Measurements from ENCODE around the gene TMEM139.
A peak's percentile ranks its signal among the peaks of the same experiment; 100 is the strongest.
"Not testable (repeated sequence)": the region's sequence is repeated elsewhere in the genome, so short reads cannot be mapped to it uniquely, and the experiment has no call there.

The TMEM139 gene

GRCh38 chr7:143287339-143287934, 2.7 kb downstream of the TMEM139 start:
- no peak for TF ChIP-seq CTCF (IDR thresholded peaks at IDR 0.05; ENCODE audit: low read depth, low read length, missing control alignments)
- H3K4me3 ChIP-seq (ENCODE audit: low read depth, low read length), result peak overlapping the region; percentile 14
- DNase-seq (ENCODE audit: low read depth), result no peak

GRCh38 chr7:143287935-143288826, 3.4 kb downstream of the TMEM139 start, which contains the start of gene CASP2:
TSS of gene CASP2 (plus strand) at chr7:143288351. CDS start at chr7:143288456, 105 bp downstream.
- peak within 1 kb of the TSS; percentile 87 for H3K4me3 ChIP-seq (ENCODE audit: low read depth, low read length)
- TF ChIP-seq CTCF (IDR thresholded peaks at IDR 0.05; ENCODE audit: low read depth, low read length, missing control alignments), result no peak
- DNase-seq (ENCODE audit: low read depth), result peak; percentile 89

GRCh38 chr7:143288836-143289235, 4.1 kb downstream of the TMEM139 start:
- no peak for DNase-seq (ENCODE audit: low read depth)
- no peak for TF ChIP-seq CTCF (IDR thresholded peaks at IDR 0.05; ENCODE audit: low read depth, low read length, missing control alignments)
- H3K4me3 ChIP-seq (ENCODE audit: low read depth, low read length), result peak overlapping the region; percentile 87

DNA sequence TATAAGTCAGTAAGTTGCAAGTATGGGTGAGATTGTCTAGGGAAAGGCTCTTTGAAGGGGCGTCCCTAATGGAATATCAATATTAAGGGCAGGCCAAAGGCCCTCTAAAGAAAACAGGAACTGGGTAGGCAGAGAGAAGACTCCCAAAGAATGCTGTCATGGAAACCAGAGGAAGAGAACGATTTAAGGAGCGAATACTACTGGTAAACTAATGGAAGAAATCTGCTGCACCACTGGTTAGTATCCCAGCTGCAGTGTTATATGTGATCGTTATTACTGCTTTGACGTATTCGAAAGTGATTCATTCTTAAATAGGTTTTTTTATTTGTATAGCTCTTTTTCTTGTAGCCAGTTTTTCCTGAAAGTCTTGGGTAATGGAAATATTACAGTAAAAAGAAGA, 4.7 kb downstream of the TMEM139 start:
- H3K4me3 ChIP-seq (ENCODE audit: low read depth, low read length), result peak overlapping the region; percentile 87
- TF ChIP-seq CTCF (IDR thresholded peaks at IDR 0.05; ENCODE audit: low read depth, low read length, missing control alignments), result no peak
- DNase-seq (ENCODE audit: low read depth), result no peak

GRCh38 chr7:143289888-143290287, 5.1 kb downstream of the TMEM139 start:
- peak overlapping the region; percentile 87; the same call in 1 of the 2 replicates for H3K4me3 ChIP-seq (ENCODE audit: low read depth, low read length)
- not testable (repeated sequence) for DNase-seq (ENCODE audit: low read depth)

DNA sequence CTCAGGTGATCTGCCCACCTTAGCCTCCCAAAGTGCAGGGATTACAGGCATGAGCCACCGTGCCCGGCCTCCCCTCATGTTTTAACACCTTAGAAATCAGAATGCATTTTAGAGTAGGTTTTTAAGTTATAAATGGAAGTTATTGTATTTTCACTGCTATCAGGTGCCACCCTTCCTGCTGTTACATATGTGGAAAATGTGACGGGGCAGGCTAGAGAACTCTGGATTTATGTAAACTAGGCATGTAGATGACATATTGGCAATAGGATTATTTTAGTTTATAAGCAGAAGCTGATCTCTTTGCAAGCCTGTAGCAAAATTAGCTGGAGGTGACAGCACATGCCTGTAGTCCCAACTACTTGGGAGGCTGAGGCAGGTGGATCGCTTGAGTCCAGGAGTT, 5.5 kb downstream of the TMEM139 start:
- no peak overlapping the region for H3K4me3 ChIP-seq (ENCODE audit: low read depth, low read length)
- no peak for TF ChIP-seq CTCF (IDR thresholded peaks at IDR 0.05; ENCODE audit: low read depth, low read length, missing control alignments)
- no peak for DNase-seq (ENCODE audit: low read depth)

DNA sequence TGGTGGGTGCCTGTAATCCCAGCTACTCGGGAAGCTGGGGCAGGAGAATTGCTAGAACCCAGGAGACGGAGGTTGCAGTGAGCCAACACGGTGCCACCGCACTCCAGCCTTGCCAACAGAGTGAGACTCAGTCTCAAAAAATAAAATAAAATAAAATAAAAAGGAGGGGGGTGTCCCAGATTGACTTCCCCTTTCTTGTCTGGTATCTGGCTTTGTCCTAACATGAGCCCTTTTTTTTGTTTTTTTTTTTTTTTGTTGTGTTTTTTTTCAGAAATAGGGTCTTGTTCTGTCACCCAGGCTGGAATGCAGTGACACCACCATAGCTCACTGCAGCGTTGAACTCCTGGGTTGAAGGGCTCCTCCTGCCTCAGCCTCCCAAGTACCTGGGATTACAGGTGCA, 8.1 kb downstream of the TMEM139 start:
- no peak for TF ChIP-seq CTCF (IDR thresholded peaks at IDR 0.05; ENCODE audit: low read depth, low read length, missing control alignments)
- no peak for DNase-seq (ENCODE audit: low read depth)

More for the DNA sequence above, 8.1 kb downstream of the TMEM139 start:
- H3K4me3 ChIP-seq (ENCODE audit: low read depth, low read length), result no peak overlapping the region
